Mesothelial cell of epicardium (in vitro differentiated cells): ENCODE results near the gene GTPBP6. TPM values are rescaled to one million over a fixed set of nuclear protein-coding genes. Genes with fewer than 3 reads are reported as not detected.
"Not testable (repeated sequence)": the region's sequence is repeated elsewhere in the genome, so short reads cannot be mapped to it uniquely, and the experiment has no call there.

Experiments used
- DNase-seq, 2 experiments: peaks; one replicate each; pipeline ENCODE4 v3.0.0; 2021; ENCODE audit warnings: low spot score in 2 of 2; ENCODE audit not compliant: unreplicated experiment in 2 of 2
- H3K27ac Mint-ChIP-seq: 2 replicates; pipeline ENCODE4 v1.8.0; 2021; ENCODE audit warnings: mixed read lengths
- H3K27me3 Mint-ChIP-seq: 2 replicates; pipeline ENCODE4 v1.8.0; 2021; ENCODE audit warnings: low read depth, mixed read lengths
- H3K36me3 Mint-ChIP-seq: 2 replicates; pipeline ENCODE4 v1.8.0; 2021; ENCODE audit warnings: mixed read lengths
- H3K4me1 Mint-ChIP-seq: 2 replicates; pipeline ENCODE4 v1.8.0; 2021; ENCODE audit warnings: mixed read lengths
- H3K4me3 Mint-ChIP-seq: 2 replicates; pipeline ENCODE4 v1.8.0; 2021; ENCODE audit warnings: mild to moderate bottlenecking, moderate library complexity, mixed read lengths
- H3K9me3 Mint-ChIP-seq: 2 replicates; pipeline ENCODE4 v1.8.0; 2021; ENCODE audit warnings: mixed read lengths
- CTCF ChIP-seq: fragments of 200-600 bp; sonication (generic); IDR thresholded peaks from one replicate; pipeline ENCODE4 v1.5.0; 2021; ENCODE audit warnings: antibody characterized with exemption; ENCODE audit not compliant: unreplicated experiment
- total RNA-seq: library from RNA; stranded (reverse); gene quantifications from 3 replicates; pipeline ENCODE4 v1.2.1, GENCODE V29; 2021

Gene GTPBP6
- total RNA-seq, 1 donor from 2014 or later, result 65.6 TPM

- no peaks in the 10 kb centered on the region for H3K27me3 Mint-ChIP-seq
- peaks cover 14% of the 10 kb centered on the region for H3K4me1 Mint-ChIP-seq
- no peak for DNase-seq
- H3K9me3 Mint-ChIP-seq, result no peaks in the 10 kb centered on the region
- no peak for TF ChIP-seq CTCF
- no peaks in the 10 kb centered on the region for H3K36me3 Mint-ChIP-seq
- H3K4me3 Mint-ChIP-seq, result no peak overlapping the region
- no peak overlapping the region for H3K27ac Mint-ChIP-seq
These were observed 53.1 kb downstream of the GTPBP6 start for GRCh38 chrX:265502-265901.

- no peak overlapping the region for H3K4me3 Mint-ChIP-seq
- H3K4me1 Mint-ChIP-seq, result peaks cover 16% of the 10 kb centered on the region
- no peaks in the 10 kb centered on the region for H3K27me3 Mint-ChIP-seq
- no peak overlapping the region for H3K27ac Mint-ChIP-seq
- DNase-seq, result no peak
- no peaks in the 10 kb centered on the region for H3K36me3 Mint-ChIP-seq
- no peaks in the 10 kb centered on the region for H3K9me3 Mint-ChIP-seq
- TF ChIP-seq CTCF, result no peak
These were observed 53.8 kb downstream of the GTPBP6 start for GRCh38 chrX:264634-265455.

GRCh38 chrX:264006-264405 lies 54.6 kb downstream of the GTPBP6 start:
- H3K9me3 Mint-ChIP-seq, H3K36me3 Mint-ChIP-seq, H3K4me3 Mint-ChIP-seq, H3K27ac Mint-ChIP-seq, H3K27me3 Mint-ChIP-seq: not testable (repeated sequence)
- DNase-seq, result peak in 1 of 2 experiments; percentile 26
- H3K4me1 Mint-ChIP-seq, result peaks cover 19% of the 10 kb centered on the region

GRCh38 chrX:262381-262909 lies 56.2 kb downstream of the GTPBP6 start:
- Mint-ChIP-seq H3K36me3 (no peaks in the 10 kb centered on the region), H3K27me3 (no peaks in the 10 kb centered on the region), H3K4me1 (peaks cover 19% of the 10 kb centered on the region), H3K9me3 (no peaks in the 10 kb centered on the region), H3K27ac (no peak overlapping the region), H3K4me3 (no peak overlapping the region)
- TF ChIP-seq CTCF, result no peak
- peak in 1 of 2 experiments; percentile 32 for DNase-seq

GRCh38 chrX:261919-262352 lies 56.7 kb downstream of the GTPBP6 start:
- Mint-ChIP-seq H3K9me3 (no peaks in the 10 kb centered on the region), H3K27ac (peak overlapping the region; percentile 83), H3K4me1 (peaks cover 19% of the 10 kb centered on the region), H3K4me3 (no peak overlapping the region), H3K27me3 (no peaks in the 10 kb centered on the region), H3K36me3 (no peaks in the 10 kb centered on the region)
- TF ChIP-seq CTCF, result no peak
- peak in 1 of 2 experiments; percentile 31 for DNase-seq

- H3K36me3 Mint-ChIP-seq, result no peaks in the 10 kb centered on the region
- TF ChIP-seq CTCF, result no peak
- peak overlapping the region; percentile 28 for H3K4me3 Mint-ChIP-seq
- H3K27ac Mint-ChIP-seq, result peak overlapping the region; percentile 83
- peaks cover 19% of the 10 kb centered on the region for H3K4me1 Mint-ChIP-seq
- no peaks in the 10 kb centered on the region for H3K9me3 Mint-ChIP-seq
- peak in 1 of 2 experiments; percentile 48 for DNase-seq
- no peaks in the 10 kb centered on the region for H3K27me3 Mint-ChIP-seq
These were observed 57.3 kb downstream of the GTPBP6 start for GRCh38 chrX:261167-261918.
